SH-SY5Y (cell line): Measurements from ENCODE around the gene RAF1.

Experiments
- GATA2 ChIP-seq: IDR thresholded peaks from 2 replicates; pipeline ENCODE4 v1.6.1; 2011; ENCODE audit warnings: mild to moderate bottlenecking, low read depth, low read length
- GATA3 ChIP-seq: IDR thresholded peaks from 2 replicates; pipeline ENCODE4 v1.6.1; 2011; ENCODE audit warnings: low read depth, mild to moderate bottlenecking, low read length, moderate library complexity

DNA sequence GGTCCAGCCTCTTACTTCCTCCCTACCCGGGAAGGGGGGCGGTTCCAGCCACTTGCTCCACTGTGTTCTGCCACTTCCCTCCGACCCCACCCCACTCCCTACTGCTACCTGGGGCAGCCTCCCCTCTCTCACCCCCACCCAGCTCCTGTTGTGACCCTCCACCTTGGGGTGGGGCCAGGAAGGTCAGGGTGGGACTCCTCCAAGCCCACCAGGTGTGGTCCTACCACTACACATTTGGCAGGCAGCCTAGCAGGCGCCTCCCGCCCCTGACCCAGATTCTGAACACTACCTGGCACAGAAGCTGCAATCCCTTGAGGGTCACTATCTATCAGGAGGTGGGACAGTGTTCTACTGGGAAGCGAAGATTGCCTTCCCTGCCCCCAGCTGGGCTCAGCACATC lies 13.7 kb upstream of the RAF1 start:
- TF ChIP-seq GATA3 (no peak), GATA2 (no peak)
